DMS153 treated with DMSO at 0.1 percent for 48 hours (cell line): ENCODE results near the gene STK11.

ENCODE experiments used
- DNase-seq: peaks from one replicate; lab custom pipeline; 2025; ENCODE audit not compliant: unreplicated experiment; lab: John Stamatoyannopoulos, UW

STK11 gene

GRCh38 chr19:1249990-1250436 lies 44.4 kb downstream of the STK11 start:
- no peak for DNase-seq

GRCh38 chr19:1250437-1251260 lies 45.1 kb downstream of the STK11 start:
- no peak for DNase-seq

- DNase-seq = no peak
Measured at GRCh38 chr19:1251330-1252220, 46.0 kb downstream of the STK11 start.

- DNase-seq = no peak
Measured at GRCh38 chr19:1252221-1252820, 46.7 kb downstream of the STK11 start.

GRCh38 chr19:1252821-1253513 lies 47.4 kb downstream of the STK11 start:
- no peak for DNase-seq

GRCh38 chr19:1253514-1254080 lies 48.0 kb downstream of the STK11 start:
- no peak for DNase-seq

GRCh38 chr19:1254081-1254527 lies 48.5 kb downstream of the STK11 start:
- DNase-seq = no peak

- DNase-seq = no peak
Measured at GRCh38 chr19:1254530-1255185, 49.1 kb downstream of the STK11 start.

GRCh38 chr19:1255186-1256161 lies 49.9 kb downstream of the STK11 start:
- no peak for DNase-seq

GRCh38 chr19:1256646-1257474 lies 51.3 kb downstream of the STK11 start:
- DNase-seq = no peak

- DNase-seq = no peak
Measured at GRCh38 chr19:1257475-1258162, 52.0 kb downstream of the STK11 start.

GRCh38 chr19:1258163-1258492 lies 52.5 kb downstream of the STK11 start:
- no peak for DNase-seq

- DNase-seq = no peak
Measured at GRCh38 chr19:1258707-1259205, 53.2 kb downstream of the STK11 start.

GRCh38 chr19:1259206-1259875 lies 53.8 kb downstream of the STK11 start:
- peak; percentile 43 for DNase-seq

- DNase-seq = no peak
Measured at GRCh38 chr19:1259876-1260748, 54.5 kb downstream of the STK11 start.
